Stimulated activated CD8-positive, alpha-beta memory T cell treated with anti-CD3 and anti-CD28 coated beads, Interleukin-4, amount 100 ng/mL, for 1 hour (primary cell): ENCODE measurements around the gene ANKRD6.

Experiments
- DNase-seq, 2 donors: peaks; one replicate each; pipeline ENCODE4 v3.0.0-alpha.2; 2020; ENCODE audit warnings: low read depth in 2 of 2, low spot score in 1 of 2

ANKRD6 gene

DNA sequence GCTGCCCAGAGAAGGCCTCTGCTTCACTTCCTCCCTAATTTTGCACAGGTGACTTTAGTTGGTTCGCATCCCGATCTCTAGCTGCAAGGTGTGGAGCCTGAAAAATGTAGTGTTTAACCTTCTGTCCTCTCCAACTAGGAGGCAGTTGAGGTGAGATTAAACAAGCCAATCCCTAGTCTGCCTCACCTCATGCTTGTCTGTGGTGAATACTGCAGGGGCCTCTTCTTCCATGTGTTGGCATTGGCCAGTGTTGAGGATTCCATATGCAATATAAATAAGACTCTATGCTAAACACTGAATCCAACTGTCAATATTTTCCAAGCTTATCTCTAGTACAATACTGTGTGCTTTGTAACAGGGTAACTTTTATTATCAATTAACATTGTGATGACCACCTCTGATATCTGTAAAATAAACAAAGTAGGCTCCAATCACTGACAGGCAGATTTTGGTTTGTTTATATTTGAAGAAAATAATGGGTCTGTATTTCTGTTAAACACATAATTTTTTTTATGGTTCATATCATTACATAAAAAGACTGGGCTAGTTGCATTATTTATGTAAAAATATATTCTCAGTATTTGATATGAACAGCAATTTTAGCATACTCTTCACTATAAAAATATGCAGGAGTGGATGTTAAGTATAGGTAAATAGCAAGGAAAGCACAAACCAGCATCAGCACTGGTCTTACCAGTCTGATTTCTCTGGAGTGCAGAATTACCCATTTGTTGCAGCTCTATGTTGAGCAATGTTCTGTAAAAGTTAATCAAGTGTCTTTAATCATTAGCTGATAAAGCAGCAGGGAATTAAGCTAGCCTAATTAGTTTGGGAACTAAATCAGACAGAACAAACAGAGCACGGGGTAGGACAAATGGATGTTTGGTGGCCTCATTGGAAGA is 74.0 kb downstream of the ANKRD6 start:
- no peak for DNase-seq

DNA sequence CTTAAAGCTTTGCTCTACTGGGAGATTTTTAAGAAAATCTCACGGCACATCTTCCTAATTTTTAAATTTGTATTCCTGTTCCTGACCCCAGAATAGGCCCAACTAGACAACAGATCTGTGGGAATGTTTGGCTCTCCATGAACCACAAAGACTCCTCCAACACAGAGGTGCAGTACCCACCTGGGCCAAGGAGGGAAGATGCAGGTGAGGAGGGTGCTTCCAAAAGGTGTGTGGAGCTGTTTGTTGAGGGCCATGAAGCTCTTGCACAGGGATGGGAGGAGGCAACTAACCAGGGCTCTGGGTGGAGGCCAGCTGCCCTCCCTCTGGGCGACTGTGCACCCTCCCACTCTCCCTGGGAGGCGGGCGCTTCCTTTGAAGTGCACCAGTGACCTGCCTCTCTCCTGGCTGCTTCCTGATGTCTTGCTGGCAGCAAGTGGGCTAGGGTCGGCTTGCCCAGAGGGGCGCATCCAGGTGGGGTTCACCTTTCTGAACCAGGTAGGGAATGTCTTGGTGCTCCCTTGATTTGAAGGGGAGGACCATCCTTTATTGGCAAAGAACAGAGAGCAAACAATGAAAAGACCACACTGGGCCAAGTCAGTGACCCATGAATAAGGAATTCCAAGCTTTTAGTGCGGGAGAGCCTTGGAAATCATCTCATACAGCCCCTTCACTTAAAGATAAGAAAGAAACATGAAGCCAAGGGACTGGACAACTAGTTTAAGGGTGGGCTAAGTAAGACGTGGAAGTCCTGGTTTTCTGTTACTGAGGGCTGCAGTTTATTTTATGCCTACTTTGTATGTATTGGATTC is 76.0 kb downstream of the ANKRD6 start:
- DNase-seq: no peak

DNA sequence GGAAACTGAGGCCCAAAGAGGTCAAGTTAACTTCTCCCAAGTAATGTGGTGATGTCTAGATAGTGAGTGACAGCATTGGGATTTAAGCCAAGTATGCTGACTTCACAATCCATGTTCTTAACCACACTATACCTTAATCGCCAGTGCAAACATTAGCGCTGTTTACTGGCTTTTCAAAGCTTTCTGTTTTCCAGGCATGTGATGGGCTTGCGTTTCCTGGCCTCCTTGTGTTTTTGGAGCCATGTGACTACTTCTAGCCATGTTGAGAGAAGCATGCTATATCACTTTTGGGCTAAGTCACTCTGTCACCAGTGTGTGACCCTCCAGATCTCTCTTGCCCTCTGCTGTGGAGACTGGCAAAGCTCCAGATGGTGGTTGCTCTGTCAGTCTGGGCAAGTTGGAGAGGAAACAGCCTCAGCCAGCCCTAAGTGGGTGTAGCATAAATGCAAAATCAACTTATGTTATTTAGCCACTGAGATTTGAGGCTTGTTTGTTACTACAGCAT is 76.9 kb downstream of the ANKRD6 start:
- no peak for DNase-seq

DNA sequence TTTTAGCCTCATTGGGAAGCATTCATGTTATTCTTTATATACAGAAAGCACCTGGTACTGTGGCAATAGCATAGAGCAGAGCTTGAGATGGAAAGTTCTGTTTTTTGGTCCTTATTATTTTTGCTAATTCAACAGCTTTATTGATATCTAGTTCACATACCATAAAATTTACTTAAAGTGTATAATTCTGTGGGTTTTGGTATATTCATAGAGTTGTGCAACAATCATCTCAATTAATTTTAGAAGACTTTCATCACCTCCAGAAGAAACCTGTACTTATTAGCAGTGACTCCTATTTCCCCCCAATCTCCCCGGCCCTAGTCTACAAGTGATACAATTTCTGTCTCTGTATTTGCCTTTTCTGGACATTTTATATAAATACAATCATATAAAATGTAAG is 77.4 kb downstream of the ANKRD6 start:
- no peak for DNase-seq

DNA sequence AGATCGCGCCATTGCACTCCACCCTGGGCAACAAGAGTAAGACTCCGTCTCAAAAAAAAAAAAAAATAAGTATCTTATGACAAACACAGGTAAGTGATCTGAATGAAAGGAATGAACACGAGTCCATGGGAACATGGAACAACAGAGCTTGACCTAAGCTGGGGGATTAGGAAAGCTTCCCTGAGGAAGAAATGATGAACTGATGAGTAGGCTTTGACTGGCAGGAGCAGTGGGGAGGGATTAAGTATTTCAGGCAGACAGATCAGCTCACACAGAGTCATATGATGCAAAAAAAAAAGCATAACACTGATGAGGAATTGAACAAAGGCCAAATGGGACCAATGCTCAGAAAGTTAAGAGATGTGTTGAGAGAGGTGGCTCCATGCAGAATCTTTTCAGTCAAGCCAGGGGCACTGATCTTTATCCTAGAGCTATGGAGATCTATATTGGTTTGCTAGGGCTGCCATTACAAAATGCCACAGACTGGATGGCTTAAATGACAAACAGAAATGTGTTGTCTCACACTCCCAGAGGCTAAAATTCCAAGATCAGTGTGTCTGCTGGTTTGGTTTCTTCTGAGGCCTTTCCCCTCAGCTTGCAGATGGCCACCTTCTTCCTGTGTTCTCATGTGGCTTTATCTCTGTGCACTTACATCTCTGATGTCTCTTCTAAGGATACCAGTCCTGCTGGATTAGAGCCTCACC is 85.6 kb downstream of the ANKRD6 start:
- DNase-seq: no peak

DNA sequence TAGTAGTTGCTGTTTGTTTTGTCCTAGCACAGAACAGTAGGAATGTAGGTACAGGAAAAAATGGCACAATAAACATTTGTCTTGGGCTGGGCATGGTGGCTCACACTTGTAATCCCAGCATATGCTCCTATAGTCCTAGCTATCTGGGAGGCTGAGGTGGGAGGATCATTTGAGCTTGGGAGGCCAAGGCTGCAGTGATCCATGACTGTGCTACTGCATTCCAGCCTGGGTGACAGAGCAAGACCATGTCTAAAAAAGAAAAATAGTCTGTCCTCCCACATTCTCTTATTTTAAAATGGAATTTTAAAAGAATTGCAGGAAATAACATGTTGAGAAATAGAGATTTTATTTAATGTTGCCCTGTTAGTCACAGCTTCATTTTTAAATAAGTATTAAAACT is 87.8 kb downstream of the ANKRD6 start:
- no peak for DNase-seq

DNA sequence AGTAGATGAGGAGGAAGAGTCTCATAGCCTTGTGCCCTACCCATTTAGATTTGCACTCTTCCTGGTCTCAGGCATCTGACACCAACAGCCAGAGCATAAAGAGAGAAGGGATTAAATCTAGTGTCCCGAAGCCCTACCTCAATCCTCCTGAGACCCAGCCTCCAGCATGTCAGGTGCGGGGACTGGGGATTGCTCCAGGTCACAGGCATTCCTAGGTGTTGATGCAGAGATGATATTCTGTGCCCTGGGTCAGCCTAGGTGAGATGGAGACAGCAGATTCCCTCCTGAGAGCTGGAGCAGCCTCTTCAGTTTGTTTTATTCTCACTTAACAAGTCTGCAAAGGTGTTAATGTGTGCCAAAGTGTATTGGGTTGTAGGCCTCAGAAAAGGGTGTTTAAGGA is 89.8 kb downstream of the ANKRD6 start:
- no peak for DNase-seq

DNA sequence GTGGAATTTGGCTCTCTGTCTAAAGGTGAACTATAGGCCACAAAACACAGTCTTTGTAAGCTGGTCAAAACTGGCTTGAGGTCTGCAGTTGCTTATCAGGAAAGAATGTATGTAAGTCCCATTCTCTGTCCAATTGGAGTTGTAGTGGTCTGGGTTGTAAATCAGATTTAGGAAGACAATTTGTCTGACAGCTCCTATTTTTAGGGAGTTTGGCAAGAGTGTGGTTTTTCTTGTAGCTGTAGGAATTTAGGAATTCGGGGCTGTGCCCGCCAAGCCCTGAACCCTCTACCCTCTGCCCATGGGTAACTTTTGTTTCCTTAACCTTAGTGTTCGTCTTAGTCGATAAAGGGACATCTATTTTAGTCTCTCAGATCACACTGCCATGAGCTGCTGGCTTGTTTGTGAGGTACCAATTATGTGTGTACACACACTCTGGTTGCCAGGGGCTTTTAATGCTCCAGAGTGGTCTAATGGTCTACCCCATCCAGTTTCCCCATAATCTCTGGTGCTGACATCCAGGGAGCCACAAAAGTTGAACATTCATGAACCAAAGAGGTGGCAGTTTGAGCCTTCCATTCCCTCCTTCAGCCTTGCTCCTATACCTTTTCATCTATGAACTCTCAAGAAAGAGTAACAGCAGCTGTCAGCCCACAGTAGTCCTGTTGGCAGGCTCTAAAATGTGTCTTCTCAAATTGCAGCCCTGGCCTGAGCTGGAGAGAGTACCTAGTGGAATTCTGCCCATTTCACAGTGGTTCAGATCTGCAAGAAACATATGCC is 93.0 kb downstream of the ANKRD6 start:
- no peak for DNase-seq

DNA sequence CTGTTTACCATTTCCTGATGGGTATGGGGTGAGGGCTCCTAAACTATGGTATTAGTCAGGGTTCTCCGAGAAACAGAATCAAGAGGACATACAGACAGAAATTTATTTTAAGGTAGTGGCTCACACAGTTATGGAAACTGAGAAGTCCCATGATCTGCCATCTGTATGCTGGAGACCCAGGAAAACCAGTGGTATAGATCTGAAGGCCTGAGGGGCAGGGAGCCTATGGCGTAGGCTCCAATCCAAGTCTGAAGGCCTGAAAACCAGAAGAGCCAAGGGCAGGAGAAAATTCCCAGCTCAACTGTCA is 93.6 kb downstream of the ANKRD6 start:
- no peak for DNase-seq

DNA sequence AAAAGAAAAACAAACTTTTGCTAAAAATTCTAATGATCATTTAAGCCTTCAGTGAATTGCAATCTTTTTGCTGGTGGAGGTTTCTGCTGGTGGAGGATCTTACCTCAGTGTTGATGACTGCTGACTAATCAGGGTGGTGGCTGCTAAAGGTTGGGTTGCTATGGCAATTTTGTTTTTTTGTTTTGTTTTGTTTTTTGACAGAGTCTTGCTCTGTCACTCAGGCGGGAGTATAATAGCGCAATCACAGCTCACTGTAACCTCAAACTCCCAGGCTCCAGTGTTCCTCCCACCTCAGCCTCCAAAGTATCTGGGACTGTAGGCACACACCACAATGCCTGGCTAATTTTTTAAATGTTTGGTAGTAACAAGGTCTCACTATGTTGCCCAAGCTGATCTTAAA is 94.7 kb downstream of the ANKRD6 start:
- DNase-seq: no peak

DNA sequence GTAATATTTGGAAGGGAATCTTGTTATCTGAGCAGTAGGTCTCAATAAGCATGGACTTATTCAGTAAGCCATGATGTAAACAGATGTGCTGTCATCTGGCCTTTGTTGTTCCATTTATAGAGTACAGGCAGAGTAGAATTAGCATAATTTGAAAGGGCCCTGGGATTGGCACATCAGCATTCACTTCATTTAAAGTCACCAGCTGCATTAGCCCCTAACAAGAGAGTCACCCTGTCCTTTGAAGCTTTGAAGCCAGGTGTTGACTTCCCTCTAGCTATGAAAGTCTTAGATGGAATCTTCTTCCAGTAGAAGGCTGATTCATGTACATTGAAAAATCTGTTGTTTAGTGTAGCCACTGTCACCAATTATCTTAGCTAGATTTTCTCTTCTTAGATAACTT is 95.9 kb downstream of the ANKRD6 start:
- DNase-seq: no peak

DNA sequence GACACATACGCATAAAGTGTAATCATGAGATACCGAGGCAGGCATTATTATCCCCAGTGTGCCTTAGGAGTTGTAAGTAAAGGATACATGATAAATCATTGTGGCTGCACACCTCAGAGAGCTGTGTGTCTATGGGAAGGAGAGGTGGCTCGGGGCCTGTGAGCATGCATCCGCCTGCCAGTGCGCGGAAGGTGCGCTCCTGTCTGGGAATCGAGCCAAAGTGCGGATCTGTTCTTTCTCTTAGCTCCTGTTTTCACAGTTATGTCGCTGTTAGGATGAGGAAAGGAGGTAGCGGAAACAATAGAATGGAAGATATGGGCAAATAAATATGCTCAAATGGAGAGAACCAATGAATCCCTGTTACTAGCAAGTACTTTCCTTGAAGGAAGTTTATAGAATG is 98.0 kb downstream of the ANKRD6 start:
- no peak for DNase-seq

DNA sequence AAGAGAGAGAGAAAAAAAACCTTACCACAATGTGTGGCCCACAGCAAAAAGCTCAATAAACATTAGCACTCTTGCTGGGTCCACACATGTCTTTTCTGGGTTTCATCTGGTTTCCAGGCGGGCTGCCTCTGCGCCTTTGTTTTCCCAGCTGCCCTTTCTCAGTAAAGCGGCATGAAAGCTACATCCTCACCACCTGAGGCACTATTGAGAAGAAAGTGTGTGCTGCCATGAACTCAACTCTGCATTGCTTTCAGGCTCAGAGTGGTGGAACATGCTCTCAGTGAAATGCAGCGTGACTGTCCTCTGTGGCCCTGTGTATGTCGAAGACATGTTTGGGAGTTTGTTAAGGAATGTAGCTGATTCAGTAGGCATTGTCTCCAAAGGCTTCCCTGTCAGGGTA is 103.3 kb downstream of the ANKRD6 start:
- no peak for DNase-seq

DNA sequence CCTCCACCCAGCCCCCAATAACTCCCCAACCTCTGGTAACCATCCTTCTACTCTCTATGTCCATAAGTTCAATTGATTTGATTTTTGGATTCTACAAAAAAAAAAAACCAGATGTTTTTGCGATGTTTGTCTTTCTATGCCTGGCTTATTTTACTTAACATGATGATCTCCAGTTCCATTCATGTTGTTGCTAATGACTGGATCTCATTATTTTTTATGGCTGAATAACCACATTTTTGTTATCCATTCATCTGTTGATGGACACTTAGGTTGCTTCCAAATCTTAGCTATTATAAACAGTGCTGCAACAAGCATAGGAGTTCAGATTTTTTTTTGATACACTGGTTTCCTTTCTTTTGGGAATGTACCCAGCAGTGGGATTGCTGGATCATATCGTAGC is 106.8 kb downstream of the ANKRD6 start:
- no peak for DNase-seq

DNA sequence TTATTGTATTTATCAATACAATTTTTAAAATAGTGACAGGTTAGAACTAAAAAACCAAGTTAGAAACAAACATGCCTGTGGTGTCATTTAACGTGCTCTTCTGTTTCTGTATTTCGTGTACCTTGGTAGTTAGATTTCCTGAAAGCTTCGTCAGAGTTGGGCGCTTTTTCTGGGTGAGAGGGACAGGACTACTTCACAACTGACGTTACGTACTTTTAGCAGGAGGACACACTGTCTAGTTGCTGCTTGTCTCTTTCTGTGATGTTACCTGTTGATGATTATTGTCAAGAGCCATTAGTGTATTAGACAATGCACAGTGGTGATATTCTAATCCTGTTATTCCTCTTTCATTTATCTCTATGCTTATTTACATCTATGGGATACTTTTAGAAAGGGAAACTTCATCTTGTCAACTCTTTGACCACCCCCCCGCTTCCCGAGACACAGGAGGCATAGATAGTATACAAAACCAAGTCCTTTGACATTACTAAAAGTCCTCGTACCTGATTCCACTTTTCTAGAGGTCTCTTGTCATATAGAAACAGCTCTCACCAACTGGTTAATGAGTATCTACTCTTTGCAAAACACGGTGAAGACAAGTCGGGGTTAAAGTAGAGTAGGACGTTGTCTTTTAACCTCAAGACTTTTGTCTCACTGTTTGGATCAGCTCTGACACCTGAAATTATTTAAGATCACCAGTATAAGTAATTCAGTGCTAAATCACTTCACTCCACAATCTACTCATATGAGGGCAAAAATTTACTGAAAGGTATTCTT is 109.3 kb downstream of the ANKRD6 start:
- no peak for DNase-seq

DNA sequence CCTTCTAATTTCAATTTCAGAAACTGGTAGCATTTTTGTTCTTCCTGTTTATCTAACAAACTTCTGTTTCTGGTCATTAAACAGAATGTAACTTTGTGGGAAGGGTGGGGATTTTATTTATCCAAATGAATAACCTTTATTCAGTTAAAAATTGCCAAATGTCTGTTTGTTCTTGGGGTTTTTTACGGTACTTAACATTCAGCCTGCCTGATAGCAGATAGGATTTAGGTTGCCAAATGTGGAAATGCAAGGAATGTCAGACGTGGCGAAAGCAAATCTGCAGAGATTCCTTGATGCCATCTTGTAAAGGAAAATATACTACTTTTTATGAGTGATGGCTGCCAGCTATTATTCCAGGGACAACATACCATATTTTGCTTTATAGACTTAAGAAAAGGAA is 109.9 kb downstream of the ANKRD6 start:
- no peak for DNase-seq

DNA sequence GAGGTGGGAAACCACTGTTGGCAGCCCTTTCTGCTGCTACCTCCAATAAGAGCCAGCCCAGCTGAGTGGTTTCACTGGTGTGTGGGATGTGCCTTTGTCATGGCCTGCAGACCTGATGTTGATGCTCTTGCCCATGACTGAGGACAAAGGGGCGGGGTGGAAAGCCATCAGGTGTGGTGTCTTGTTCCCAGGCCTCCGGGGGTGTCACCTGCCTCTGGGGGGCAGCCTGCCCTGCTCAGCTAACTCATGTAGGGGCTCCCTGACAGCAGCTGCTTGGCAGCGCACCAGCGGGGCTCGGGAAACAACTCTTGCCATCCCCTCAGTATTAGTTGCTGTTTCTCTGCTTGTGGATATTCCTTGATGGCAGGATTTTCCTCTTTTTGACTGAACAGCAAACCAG is 114.3 kb downstream of the ANKRD6 start:
- no peak for DNase-seq

DNA sequence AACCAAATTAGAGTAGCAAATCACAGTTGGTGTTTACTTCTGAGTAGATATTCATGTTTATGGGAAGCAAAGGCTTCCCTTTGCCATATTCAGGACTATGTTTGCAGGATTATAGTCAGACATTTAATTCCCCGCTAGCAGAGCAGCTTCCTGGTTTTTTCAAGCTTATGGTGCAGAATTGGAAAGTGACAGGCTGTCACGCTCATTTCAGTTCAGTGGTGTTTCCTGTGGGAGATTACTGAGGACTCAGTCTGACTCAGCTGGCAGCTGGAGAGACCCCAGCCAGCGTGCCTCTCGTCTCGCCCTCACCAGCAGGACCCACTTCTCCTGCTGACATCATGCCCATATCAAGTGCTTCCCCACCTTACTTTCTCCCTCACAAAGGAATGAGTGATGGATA is 120.5 kb downstream of the ANKRD6 start:
- DNase-seq: no peak

DNA sequence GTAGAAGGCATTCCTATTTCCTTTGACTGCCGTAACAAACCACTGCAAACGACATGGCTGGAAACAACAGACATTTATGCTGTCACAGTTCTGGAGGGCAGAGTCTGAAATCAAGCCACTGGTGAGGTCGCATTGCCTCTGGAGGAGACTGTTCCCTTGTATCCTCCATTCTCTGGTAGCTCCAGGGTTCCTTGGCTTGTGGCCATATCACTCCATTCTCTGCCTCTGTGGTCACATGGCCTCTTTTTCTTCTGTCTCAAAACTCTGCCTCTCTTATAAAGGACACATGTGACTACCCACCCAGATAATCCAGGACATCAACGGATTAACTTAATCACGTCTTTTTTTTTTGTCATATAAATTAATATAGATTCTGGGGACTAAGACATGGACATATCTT is 121.2 kb downstream of the ANKRD6 start:
- DNase-seq: no peak

DNA sequence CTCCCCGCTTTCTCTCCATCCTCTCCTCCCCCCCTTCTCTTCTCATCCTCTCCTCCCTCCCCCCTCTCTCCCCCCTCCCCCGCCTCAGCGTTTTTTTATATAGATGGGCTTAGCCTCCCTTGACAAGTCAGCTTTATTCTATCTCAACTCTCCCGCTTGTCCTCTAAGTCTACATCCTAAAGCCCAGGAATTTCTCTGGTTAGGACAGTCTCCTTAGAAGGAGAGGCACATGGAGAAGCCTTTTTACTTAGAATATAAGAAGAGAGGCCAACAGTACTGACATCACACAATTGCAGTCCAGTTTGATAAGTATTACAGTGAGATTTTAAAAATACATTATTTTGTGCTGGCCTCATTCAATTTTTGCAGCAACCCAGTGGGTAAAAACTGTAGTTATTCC is 122.1 kb downstream of the ANKRD6 start:
- DNase-seq: no peak
